ENCODE measurements around the gene KRT72.

The KRT72 gene
- long read RNA-seq, donor 1 = 0 reads
- long read RNA-seq, donor 2 = 0 reads
- long read RNA-seq, donor 3 = 0 reads
- long read RNA-seq, donor 4 = 0 reads
- long read RNA-seq, donor 5 = 0 reads
- long read RNA-seq, donor 6 = 0 reads
- long read RNA-seq, donor 7 = 0 reads
- long read RNA-seq, donor 8 = 0 reads

DNA sequence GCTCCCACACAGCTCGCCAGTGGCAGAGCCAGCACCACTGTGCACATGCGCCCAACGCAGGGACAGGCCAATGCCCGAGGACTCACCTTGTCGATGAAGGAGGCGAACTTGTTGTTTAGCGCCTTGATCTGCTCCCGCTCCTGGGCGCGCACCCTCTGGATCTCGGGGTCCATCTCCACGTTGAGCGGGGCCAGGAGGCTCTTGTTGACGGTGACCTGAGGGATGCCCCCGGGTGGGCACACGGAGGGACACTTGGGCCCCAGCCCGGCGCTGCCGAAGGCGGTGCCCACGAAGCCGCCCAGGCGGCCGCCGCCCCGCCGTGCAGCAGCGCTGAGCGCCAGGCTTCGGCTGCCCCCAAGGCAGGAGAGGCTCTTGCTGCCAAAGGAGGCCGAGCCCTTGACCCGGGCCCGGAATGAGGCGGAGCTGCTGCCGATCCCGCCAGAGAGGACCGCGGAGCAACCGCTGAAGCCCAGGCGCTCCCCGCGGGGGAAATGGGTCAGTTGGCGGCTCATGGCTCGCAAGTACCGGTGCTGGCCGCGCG, at the start of gene KRT72:
TSS of gene KRT72 (minus strand) at position 523 of the 541 bp plus-strand sequence. CDS start at position 512, 11 bp downstream.
- no peak for DNase-seq

DNA sequence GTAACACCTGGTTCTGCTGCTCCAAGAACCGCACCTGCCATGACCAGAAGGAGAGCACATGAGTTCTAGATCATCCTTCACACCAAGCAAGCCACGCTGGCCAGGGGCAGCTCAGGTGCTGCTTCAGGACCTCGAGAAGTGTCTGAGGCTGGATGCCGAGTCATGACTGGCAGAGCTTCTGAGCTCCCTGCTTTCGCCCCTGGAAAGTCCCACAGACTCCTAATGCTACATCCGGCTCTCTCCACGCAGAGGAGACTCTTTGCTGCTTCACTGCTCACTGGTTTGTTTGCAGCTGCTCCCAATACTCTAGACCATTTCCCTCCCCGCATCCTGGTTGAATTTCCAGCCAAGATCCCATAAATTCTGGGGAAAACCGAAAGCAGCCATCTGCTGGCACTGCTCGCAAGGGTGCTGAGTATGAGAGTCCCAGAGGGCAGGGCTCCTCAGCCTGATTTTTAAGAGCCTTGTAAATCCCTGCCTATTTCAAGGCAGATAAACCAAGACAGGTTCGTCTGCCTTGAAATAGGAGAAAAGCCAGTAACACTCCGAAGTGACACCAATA, 49.3 kb upstream of the KRT72 start:
- peak; percentile 4 for DNase-seq

DNA sequence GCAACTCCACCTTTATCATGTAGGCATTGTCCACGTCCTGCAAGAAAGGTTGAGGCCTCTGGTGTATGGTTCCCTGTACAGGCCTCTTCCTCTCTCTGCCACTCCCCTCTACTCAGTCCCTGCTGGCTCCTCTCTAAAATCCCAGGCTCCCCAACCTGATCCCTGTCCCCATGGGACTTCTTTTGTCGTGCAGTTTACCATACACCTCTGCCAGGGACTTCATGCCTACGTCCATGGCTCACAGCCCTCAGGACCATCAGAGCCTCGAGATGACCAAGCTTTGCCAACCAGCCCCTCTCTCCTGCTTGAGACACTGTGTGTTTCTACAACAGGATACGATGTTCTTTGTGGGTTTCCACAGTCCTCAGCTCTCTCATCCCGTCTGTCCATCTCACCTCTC, 47.8 kb upstream of the KRT72 start:
- DNase-seq = no peak

DNA sequence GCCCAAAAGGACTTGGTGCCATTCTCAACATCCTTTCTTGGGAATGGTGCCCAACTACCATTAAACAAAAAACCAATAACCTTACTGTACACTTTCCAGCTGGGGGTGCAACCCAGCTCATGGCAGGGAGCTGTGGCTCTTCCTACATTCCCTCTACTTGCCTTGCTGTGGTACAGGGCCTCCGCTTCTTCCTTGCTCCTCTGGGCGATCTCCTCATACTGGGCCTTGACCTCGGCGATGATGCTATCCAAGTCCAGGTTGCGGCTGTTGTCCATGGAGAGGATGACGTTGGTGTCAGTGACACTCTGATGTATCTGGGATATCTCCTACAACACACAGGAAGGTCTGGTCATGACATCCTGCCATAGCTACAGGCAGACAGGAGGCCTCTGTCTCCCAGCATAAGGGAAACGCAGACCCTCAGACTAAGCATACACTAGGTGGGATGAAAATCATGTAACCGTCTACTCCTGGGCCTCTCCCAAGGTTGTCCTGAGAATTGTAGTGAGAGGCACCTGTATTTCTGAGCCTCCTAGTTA, 46.8 kb upstream of the KRT72 start:
- no peak for DNase-seq

DNA sequence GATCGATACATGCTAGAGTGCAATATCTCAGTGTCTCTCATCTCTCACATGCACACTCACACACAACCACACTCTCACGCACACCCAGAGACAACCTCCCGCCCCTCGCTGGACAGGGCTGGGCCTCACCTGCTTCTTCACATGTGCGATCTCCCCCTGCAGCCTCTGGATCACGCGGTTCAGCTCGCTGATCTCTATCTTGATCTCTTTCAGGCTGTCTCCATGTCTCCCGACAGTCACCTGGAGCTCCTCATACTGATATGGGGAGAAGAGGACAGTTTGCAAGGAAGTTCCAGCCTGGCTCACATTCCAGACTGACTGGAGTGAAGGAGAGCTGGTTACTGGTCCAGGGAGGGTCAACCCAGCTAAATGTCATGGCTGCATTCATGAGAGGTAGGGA, 46.3 kb upstream of the KRT72 start:
- no peak for DNase-seq

DNA sequence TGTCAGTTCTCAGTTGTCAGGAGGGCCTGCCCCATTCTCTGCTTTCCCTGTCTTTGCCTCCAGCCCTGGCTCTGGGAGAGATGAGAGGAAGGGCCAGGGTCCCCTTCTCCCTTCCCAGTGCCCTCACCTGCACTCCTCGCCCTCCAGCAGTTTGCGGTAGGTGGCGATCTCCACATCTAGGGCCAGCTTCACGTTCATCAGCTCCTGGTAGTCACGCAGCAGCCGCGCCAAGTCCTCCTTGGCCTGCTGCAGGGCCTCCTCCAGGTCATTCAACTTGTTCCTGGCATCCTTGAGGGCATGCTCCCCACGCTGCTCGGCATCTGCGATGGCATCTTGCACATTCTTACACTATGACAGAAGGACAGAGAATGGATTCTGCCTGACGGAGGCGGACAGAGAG, 45.4 kb upstream of the KRT72 start:
- no peak for DNase-seq

DNA sequence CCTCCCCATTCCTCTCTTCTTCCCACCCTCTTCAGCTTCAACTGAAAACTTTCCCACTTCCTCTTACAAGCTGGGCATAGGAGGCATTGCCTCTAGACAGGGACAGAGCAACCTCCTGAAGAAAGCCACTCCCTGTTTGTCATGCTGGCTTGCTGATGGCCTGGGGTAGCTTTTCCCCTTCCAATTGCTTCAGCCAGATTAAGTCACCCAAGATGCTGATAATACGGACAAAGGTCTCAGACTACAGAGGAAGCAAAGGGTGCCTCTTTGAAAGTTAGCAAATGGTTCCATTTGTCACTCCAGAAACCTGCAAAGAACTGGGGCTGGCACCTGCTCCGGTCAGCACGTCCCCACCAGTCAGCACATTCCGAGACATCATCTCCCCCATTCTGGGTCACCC, 44.7 kb upstream of the KRT72 start:
- DNase-seq = no peak

DNA sequence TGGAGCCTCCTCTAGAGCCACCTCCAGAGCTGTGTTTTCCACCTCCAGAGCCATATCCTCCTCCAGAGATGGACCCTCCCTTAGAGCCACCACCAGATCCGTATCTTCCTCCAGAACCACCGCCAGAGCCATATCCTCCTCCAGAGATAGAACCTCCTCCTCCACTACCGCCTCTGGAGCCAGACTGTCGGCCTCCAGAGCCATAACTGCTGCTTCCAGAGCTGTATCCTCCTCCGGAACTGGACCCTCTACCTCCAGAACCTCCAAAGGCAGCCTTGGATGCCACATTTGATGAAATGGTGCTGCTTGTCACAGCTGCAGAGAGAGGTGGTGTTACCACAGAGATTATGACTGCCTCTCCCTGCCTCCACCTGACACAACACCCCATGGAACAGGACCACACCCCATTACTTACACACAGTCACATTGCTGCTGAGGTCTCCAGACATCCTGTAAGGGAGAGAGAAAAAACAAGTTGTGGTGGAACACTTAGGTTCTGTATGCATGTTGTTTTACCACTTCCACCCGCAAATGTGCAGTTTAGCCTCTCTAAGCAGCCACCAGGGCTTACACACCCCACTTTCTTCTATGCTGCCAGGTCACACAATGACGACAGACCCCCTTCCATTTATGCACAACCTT, 44.0 kb upstream of the KRT72 start:
- no peak for DNase-seq

DNA sequence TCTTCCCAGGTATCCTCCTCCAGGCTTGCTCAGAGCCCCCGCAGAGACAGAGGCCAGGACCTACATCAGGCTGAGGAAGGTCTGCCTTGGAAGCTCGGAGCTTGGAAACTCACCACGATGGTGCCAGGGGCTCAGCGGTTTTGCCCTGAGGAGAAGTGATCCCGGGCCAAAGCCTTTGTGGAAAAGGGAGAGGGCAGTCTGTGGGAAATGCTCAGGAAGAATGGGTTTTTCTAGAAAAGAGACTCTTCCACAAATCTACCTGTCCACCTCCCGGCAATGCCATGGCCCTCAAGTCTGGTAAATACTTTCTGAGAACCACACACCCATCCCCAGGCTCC, 42.8 kb upstream of the KRT72 start:
- no peak for DNase-seq

DNA sequence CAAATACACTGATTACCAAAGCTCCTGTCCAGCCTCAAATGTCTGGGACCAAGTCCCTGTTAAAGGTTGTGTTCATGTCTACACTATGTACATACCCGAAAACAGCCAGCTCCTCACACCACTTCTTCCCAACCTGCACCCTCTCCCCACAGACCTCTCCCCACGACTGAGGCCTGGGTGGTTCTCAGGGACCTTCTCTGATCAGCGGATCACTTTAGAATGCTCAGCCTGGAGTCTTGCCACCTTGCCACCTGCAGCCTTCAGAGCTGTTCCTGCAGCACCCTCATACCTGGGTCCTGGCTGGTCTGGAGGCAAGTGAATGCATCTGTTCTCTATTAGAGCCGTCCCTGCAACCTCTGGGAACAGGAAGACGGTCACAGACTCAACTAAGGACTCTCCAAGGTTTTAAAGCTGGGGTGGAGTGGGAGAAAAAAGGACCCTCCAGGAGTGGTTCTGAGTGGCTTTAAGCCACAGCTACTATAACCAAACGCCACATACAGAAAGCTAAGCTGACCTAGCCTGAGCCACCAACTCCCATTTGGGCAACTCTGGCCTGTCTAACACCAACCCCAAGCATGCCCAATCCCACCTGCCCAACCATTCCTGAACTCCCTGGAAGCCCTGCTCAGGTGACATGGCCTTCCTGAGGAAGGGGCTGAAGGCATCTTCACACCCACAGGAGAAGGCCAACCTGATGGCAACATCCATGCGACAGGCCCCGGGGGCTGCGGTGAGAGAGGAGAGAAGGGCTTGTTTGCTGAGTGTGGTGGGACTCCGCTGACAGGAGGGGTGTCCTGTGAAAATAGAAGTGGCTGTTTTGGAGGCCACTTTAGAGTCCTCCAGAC, 42.2 kb upstream of the KRT72 start:
- DNase-seq = no peak

DNA sequence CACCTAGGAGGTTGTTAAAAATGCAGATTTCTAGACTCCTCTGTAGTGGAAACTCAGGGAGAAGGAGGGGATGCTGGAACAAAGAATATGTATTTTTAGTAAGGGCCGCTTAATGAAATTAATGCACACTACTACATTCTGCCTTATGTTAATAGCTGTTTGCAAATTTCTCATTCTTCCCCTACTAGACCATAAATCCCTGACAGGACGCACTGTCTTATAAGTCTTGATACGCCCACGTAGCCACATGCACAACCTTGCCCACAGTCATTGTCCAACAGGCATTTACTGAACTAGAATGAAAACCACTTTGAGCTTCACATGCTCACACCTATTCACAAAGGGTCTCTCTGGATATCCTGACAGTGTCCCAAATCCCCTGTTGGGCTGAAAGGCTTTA, 40.2 kb upstream of the KRT72 start:
- no peak for DNase-seq

DNA sequence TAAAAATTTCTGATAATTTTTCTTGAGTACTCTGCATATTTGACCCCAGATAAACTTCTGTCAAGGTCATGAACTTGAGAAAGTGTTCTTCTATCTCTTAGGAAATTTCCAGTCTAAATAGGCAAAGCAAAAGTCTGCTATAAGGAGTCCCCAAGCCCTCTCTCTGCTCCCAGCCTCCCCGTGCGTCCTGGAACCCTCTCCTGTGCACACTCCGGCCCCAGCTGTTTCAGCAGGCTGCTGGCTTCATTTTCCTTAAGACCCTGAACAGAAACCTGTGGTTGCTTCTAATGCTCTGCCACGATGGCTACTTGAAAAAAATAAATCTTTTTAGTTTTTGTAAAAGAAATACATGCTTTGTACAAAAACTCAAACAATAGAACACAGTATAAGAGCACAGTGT, 36.0 kb upstream of the KRT72 start:
- DNase-seq = no peak

DNA sequence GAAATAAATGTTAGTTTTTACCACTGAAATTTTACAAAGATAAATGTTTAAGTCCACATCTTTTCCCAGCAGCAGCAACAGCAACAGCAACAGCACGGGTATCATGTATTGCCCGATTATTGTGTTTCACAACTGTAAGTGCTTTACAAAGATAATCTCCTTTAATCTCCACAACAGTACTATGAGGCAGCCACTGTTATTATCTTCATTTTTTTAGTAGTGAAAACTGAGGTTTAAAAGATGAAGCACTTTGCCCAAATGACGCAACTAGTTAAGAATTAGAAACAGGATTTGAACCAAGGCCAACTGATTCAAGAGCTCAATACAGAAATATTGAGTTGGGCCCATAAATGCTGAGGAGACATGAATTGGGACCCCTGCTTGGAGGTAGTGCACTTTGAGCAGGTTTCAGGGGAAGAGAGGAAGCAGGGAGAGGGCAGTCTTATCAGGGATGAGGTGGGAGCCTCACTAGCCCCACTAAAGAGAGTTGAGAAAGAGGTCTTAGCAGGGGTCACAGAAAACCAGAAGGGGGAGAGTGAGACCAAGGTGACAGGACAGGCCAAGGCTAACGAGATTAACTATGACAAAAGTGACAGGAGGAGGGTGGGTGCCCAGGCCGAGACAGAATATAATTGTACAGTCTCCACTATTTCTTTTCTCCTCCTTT, 35.5 kb upstream of the KRT72 start:
- no peak for DNase-seq

DNA sequence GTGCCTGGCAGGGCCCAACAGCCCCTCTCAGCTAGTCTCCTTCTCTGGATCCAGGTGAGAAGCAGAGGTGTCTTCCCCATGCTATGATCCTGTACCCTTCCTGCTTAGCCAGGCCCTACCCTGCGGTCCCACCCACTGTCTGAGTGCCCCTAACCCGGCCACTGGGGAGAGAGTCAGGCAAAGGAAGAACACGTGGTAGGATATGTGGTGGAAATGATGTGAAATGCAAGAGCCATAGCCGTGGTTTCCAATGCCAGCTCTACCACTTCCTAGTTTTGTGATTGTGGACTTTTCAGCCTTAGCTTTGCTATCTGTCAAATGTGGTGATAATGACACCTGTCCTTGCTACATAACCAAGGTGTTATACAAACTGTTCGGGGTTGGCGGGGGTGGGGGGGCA, 34.9 kb upstream of the KRT72 start:
- no peak for DNase-seq

DNA sequence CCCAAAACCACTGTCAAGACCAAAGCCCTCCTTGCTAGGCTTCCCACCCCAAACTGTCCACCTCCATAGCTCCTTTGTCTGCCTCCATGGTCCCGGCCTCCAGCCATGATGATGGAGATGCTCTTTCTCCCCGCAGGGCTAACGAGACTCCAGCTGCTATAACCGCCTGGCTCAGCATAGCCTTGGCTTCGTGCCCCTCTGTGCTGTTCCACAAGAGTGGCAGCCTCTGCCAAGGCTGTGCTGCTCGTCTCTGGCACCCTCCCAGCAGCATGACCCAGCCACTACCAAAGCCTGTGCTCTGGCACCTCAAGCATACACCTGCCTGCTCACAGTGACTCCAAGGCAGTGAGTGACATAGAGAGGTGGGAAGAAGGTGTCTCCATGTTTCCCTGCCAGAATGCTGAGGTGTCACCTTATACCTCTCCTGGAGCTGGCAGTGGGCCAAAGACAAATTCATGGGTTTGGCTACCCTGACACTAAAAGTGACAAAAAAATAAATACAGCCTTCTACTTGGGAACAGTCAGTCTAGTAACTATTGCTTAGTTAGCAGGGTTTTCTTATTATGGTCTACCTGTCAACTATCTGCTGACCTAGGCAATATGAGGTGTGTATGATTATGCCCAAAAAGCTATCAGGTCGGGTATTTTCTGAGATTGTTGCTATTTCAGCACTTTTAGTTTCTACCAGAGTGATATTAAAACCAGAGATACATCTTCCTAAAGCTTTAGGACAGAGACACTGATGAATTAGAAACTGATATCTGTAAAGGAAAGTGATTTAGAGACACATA, 33.2 kb upstream of the KRT72 start:
- no peak for DNase-seq

DNA sequence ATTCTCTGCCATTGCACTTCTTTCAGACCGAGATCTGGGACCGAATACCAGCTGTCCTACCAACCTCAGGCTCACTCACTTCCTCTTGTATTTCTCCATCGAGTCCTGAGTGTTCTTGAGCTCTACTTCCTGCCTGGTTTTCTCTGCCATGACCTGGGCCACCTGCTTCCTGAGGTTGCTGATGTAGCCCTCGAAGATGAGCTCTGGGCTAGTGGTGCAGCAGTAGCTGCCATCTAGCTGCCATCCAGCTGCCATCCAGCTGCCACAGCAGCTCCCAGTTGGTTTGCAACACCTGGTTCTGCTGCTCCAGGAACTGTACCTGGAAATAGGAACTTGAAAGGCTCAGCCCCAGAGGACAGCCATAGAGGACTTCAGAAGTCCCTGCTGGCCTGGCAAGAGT, 32.1 kb upstream of the KRT72 start:
- DNase-seq = no peak

DNA sequence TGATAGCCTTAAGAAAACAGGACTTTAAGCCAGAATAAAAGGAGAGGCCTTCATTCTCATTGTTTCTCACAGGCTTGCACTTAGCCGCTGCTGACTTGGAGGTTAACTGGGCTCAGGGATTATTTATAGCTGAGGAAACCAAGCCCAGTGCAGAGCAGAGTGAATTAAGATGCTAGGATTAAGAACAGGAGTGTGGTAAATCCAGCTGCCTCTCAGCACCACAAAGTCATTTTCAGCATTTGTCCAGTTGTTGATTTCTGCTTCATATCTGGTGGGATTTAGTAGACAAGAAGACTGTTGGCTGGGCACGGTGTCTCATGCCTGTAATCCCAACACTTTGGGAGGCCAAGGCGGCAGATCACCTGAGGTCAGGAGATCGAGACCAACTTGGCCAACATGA, 31.4 kb upstream of the KRT72 start:
- no peak for DNase-seq

DNA sequence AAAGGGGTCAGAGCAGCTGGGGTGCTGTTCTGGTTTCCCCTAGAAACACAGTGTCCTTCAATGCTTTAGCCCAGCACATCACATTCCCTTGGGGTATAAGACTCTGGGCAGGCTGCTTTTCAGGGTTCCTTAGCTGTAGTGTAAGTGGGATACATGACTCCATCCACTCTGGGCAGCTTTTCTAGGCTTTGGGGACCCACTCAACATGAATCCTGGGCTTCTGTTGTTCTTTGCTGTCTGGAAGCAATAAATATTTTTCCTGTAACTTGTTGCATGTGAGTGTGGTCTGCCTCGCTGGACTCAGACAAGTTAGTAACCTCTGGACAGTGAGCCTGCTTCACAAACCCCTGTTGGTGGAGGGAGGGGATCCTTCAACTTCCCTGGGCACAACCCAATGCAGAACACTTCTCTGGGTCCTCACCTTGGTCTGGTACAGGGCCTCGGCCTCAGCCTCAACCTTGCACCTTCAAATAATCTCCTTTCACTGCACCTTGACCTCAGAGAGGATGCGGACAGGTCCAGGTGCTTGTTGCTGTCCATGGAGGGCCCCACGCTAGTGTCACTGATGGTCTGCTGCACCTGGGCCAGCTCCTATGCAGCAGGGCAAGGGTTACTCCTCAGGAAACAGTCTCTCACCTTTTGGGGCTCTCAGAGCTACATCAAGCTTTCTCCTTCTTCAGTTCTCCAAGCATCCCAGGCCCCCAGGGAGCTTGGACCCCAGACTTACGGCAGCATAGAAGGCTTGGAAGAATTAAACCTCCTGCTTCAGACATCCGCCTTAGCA, 30.6 kb upstream of the KRT72 start:
- DNase-seq = no peak

DNA sequence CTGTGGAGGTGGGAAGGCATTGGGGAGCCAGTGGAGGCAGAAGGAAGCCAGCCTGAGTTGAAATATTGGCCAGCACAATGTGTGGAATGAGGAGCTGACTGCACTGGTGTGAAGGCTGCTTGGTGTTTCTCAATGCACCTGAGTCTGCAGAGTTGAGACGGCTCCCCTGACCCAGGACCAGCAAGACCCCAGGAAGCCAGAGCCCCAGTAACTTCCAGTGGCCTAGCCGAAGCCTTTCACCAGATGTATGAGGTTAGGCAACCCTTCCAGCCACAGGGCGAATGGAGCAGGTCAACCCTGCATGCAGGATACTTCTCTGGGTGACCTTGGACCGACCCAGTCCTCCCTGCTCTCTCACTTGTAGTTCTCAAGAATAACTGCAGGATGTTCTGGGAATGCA, 30.0 kb upstream of the KRT72 start:
- DNase-seq = no peak

DNA sequence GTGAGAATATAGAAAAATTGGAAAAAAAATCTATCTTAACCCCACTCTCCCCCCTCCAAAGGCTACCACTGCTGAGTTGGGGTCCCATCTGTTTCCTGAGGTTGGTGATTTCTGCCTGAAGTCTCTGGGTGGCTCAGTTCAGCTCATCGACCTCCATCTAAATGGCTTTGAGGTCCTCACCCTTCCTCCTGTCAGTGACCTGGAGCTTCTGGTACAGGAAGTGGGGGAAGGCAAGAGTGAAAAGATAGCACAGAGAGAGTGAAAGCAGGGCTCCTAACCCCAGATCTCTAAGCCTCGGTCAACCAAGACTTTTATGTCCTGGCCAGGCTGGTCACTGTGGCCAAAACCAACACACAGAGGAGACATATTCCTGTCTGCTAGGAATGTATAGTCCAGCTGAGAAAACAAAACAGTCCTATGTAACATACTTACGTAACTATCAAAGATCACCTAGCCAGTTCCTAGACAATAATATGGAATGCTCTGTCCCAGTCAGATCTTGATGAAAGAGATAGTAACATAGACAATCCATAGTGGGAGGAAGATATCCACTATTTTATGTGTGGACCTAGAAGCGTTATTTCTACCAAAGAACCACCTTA, 29.4 kb upstream of the KRT72 start:
- no peak for DNase-seq

All from right kidney (tissue), 9 donors.